HepG2 (cell line): Measurements from ENCODE around the gene MBOAT7. TPM values are rescaled to one million over a fixed set of nuclear protein-coding genes. Genes with fewer than 3 reads are reported as not detected.

Experiments
- CBFB ChIP-seq: sonication (generic); formaldehyde crosslinking; IDR thresholded peaks from 2 replicates; pipeline ENCODE4 v1.4.0; 2020; ENCODE audit warnings: missing genetic modification reagents
- FOXJ3 ChIP-seq: sonication (generic); formaldehyde crosslinking; IDR thresholded peaks from 2 replicates; pipeline ENCODE4 v1.4.0; 2020; ENCODE audit warnings: missing genetic modification reagents, mild to moderate bottlenecking, borderline replicate concordance
- FOXO1 ChIP-seq: sonication (generic); formaldehyde crosslinking; IDR thresholded peaks from 2 replicates; pipeline ENCODE4 v1.4.0; 2020; ENCODE audit warnings: missing genetic modification reagents
- HMG20B ChIP-seq: conservative IDR thresholded peaks from 2 replicates; pipeline ENCODE4 v1.6.1; 2016; ENCODE audit warnings: missing genetic modification reagents, missing compliant biosample characterization
- MXI1 ChIP-seq: IDR thresholded peaks from 3 replicates; pipeline ENCODE4 v1.6.1; 2012; ENCODE audit warnings: low read depth, low read length, inconsistent platforms, borderline replicate concordance
- PITX1 ChIP-seq: sonication (generic); formaldehyde crosslinking; IDR thresholded peaks from 2 replicates; pipeline ENCODE4 v1.5.1; 2020; ENCODE audit warnings: mild to moderate bottlenecking, missing genetic modification reagents
- PLSCR1 ChIP-seq: sonication (generic); formaldehyde crosslinking; IDR thresholded peaks from 2 replicates; pipeline ENCODE4 v1.5.0; 2020; ENCODE audit warnings: missing genetic modification reagents, mild to moderate bottlenecking, borderline replicate concordance
- RXRA ChIP-seq: sonication (generic); formaldehyde crosslinking; IDR thresholded peaks from 2 replicates; pipeline ENCODE4 v1.5.1; 2020; ENCODE audit warnings: missing genetic modification reagents
- SOX13 ChIP-seq, 3 experiments: fragments of 450-650 bp in 1 of 3; sonication (generic) in 1 of 3; formaldehyde crosslinking in 1 of 3; IDR thresholded peaks in 2 of 3; conservative IDR thresholded peaks in 1 of 3; 2 replicates each; pipeline versions ENCODE4 v1.5.0 to v1.6.1; 2016 to 2020; ENCODE audit warnings: antibody characterized with exemption in 1 of 3, mild to moderate bottlenecking in 1 of 3, missing compliant biosample characterization in 1 of 3, missing genetic modification reagents in 1 of 3, moderate library complexity in 1 of 3
- TBL1XR1 ChIP-seq: fragments of 150-350 bp; IDR thresholded peaks from 2 replicates; pipeline ENCODE4 v1.6.1; 2014; ENCODE audit warnings: borderline replicate concordance, low read length; ENCODE audit not compliant: partially characterized antibody
- ZBTB7B ChIP-seq: sonication (generic); formaldehyde crosslinking; IDR thresholded peaks from 2 replicates; pipeline ENCODE4 v1.4.0; 2020; ENCODE audit warnings: missing genetic modification reagents
- ZFP1 ChIP-seq: IDR thresholded peaks from 2 replicates; pipeline ENCODE4 v1.6.1; 2016
- ZFY ChIP-seq: sonication (generic); formaldehyde crosslinking; IDR thresholded peaks from 2 replicates; pipeline ENCODE4 v1.4.0; 2020; ENCODE audit warnings: missing genetic modification reagents
- ZNF331 ChIP-seq: sonication (generic); formaldehyde crosslinking; IDR thresholded peaks from 2 replicates; pipeline ENCODE4 v1.4.0; 2020; ENCODE audit warnings: missing genetic modification reagents
- ZNF430 ChIP-seq: sonication (generic); formaldehyde crosslinking; IDR thresholded peaks from 2 replicates; pipeline ENCODE4 v1.9.0; 2021; ENCODE audit warnings: mild to moderate bottlenecking, missing genetic modification reagents
- ZNF431 ChIP-seq: sonication (generic); formaldehyde crosslinking; IDR thresholded peaks from 2 replicates; pipeline ENCODE4 v1.9.0; 2022; ENCODE audit warnings: missing genetic modification reagents, low read depth, mild to moderate bottlenecking, borderline replicate concordance
- ZNF558 ChIP-seq: sonication (generic); formaldehyde crosslinking; IDR thresholded peaks from 2 replicates; pipeline ENCODE4 v1.9.0; 2022; ENCODE audit warnings: mild to moderate bottlenecking, missing genetic modification reagents, borderline replicate concordance
- ZNF564 ChIP-seq: sonication (generic); formaldehyde crosslinking; IDR thresholded peaks from 2 replicates; pipeline ENCODE4 v1.8.1; 2023; ENCODE audit warnings: mild to moderate bottlenecking, missing genetic modification reagents
- ZNF609 ChIP-seq: sonication (generic); formaldehyde crosslinking; IDR thresholded peaks from 2 replicates; pipeline ENCODE4 v1.4.0; 2020; ENCODE audit warnings: mild to moderate bottlenecking, missing genetic modification reagents, borderline replicate concordance
- ZSCAN29 ChIP-seq: sonication (generic); formaldehyde crosslinking; conservative IDR thresholded peaks from 2 replicates; pipeline ENCODE4 v1.4.0; 2020; ENCODE audit warnings: mild to moderate bottlenecking, missing genetic modification reagents
- polyA plus RNA-seq, 8 experiments: library from polyadenylated mRNA; depleted of rRNA in 3 of 8; stranded (reverse) in 7 of 8; unstranded in 1 of 8; fragments of >200 nt; fragmentation: Illumina TruSeq in 4 of 8; extraction: Trizol in 4 of 8; gene quantifications; 2 replicates each; pipeline versions ENCODE4 v1.2.1 to v1.2.3, GENCODE V29; 2011 to 2016; ENCODE audit warnings: low read depth in 4 of 8, missing spikeins in 1 of 8, mixed read lengths in 1 of 8; ENCODE audit not compliant: insufficient read depth in 1 of 8
- total RNA-seq, 5 experiments: library from RNA; depleted of rRNA; stranded (reverse); fragments of >200 nt; fragmentation: Illumina TruSeq; extraction: Trizol; gene quantifications; 2 replicates each; pipeline ENCODE4 v1.2.3, GENCODE V29; 2016; ENCODE audit warnings: low read depth in 1 of 5
- TF ChIP-seq, protein P1 (sequence below): sonication (generic); formaldehyde crosslinking; IDR thresholded peaks from 2 replicates; pipeline ENCODE4 v1.4.0; 2020; ENCODE audit warnings: missing genetic modification reagents, borderline replicate concordance

Gene MBOAT7
- total and polyA plus RNA-seq, 2 of the 13 experiments (the other 11 are each of a cell fraction or from before 2014, with no cell fraction given): 22.2 to 25.5 TPM

- TF ChIP-seq HMG20B (CRISPR knock-in tag) (peak; percentile 73; the same call in 1 of the 2 replicates), ZNF430 (CRISPR knock-in tag) (0 out of 2 replicates have a peak, but pooled peaks have one; percentile 46), ZNF558 (CRISPR knock-in tag) (no peak), RXRA (peak; percentile 87), MXI1 (peak; percentile 75; the same call in 2 of the 3 replicates), ZFY (CRISPR knock-in tag) (peak; percentile 59), ZNF331 (CRISPR knock-in tag) (peak; percentile 84), FOXO1 (no peak; the same call in 1 of the 2 replicates), ZNF431 (no peak), TBL1XR1 (peak; percentile 24), ZNF609 (CRISPR knock-in tag) (peak; percentile 87), SOX13 (IDR thresholded peaks at IDR 0.05) (no peak), SOX13 (CRISPR knock-in tag; conservative IDR thresholded peaks at IDR 0.05 in 1 of 2, IDR thresholded peaks at IDR 0.05 in 1 of 2) (peak in 1 of 2 experiments; percentile 86; a peak in 2 of 4 replicates), PLSCR1 (CRISPR knock-in tag) (no peak), ZBTB7B (CRISPR knock-in tag) (no peak; the same call in 1 of the 2 replicates), ZSCAN29 (CRISPR knock-in tag) (0 out of 2 replicates have a peak, but pooled peaks have one; percentile 85), PITX1 (CRISPR knock-in tag) (peak; percentile 74; the same call in 1 of the 2 replicates), ZNF564 (0 out of 2 replicates have a peak, but pooled peaks have one; percentile 26), CBFB (CRISPR knock-in tag) (peak; percentile 76; the same call in 1 of the 2 replicates), FOXJ3 (CRISPR knock-in tag) (peak; percentile 65; the same call in 1 of the 2 replicates), ZFP1 (CRISPR knock-in tag) (peak; percentile 25; the same call in 1 of the 2 replicates)
- TF ChIP-seq, protein P1, sequence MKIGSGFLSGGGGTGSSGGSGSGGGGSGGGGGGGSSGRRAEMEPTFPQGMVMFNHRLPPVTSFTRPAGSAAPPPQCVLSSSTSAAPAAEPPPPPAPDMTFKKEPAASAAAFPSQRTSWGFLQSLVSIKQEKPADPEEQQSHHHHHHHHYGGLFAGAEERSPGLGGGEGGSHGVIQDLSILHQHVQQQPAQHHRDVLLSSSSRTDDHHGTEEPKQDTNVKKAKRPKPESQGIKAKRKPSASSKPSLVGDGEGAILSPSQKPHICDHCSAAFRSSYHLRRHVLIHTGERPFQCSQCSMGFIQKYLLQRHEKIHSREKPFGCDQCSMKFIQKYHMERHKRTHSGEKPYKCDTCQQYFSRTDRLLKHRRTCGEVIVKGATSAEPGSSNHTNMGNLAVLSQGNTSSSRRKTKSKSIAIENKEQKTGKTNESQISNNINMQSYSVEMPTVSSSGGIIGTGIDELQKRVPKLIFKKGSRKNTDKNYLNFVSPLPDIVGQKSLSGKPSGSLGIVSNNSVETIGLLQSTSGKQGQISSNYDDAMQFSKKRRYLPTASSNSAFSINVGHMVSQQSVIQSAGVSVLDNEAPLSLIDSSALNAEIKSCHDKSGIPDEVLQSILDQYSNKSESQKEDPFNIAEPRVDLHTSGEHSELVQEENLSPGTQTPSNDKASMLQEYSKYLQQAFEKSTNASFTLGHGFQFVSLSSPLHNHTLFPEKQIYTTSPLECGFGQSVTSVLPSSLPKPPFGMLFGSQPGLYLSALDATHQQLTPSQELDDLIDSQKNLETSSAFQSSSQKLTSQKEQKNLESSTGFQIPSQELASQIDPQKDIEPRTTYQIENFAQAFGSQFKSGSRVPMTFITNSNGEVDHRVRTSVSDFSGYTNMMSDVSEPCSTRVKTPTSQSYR (CRISPR knock-in tag): peak; percentile 62; the same call in 1 of the 2 replicates
Observed at GRCh38 chr19:54209811-54210494, 20.6 kb upstream of the MBOAT7 start (continued).
